T-helper 17 cell (primary cell): Measurements from ENCODE around the gene MARVELD1. TPM values are rescaled to one million over a fixed set of nuclear protein-coding genes. Genes with fewer than 3 reads are reported as not detected.
A peak's percentile ranks its signal among the peaks of the same experiment; 100 is the strongest.

Source experiments
- ATAC-seq: fragments of 150-1000 bp; cut with Tn5 transposase; 2 replicates; pipeline ENCODE4 v1.10.0; 2021; ENCODE audit warnings: mild to moderate bottlenecking, moderate library complexity
- DNase-seq, 3 donors: peaks; one replicate each; pipeline versions ENCODE4 v3.0.0 to v3.0.0-alpha.2; 2020 to 2021
- H3K9me3 ChIP-seq: one replicate; pipeline ENCODE4 v1.7.0; 2013; ENCODE audit warnings: low read length, mild to moderate bottlenecking; ENCODE audit not compliant: control insufficient read depth, poor library complexity, severe bottlenecking
- H3K27ac Mint-ChIP-seq: one replicate; pipeline ENCODE4 v1.8.0; 2022; ENCODE audit warnings: mild to moderate bottlenecking, moderate library complexity, mixed read lengths
- H3K27me3 Mint-ChIP-seq: one replicate; pipeline ENCODE4 v1.8.0; 2022; ENCODE audit warnings: mixed read lengths
- H3K36me3 Mint-ChIP-seq: one replicate; pipeline ENCODE4 v1.8.0; 2022; ENCODE audit warnings: low read depth, mixed read lengths
- H3K4me1 Mint-ChIP-seq: one replicate; pipeline ENCODE4 v1.8.0; 2022; ENCODE audit warnings: mild to moderate bottlenecking, mixed read lengths
- H3K4me3 Mint-ChIP-seq: one replicate; pipeline ENCODE4 v1.8.0; 2022; ENCODE audit warnings: mild to moderate bottlenecking, moderate library complexity, mixed read lengths
- total RNA-seq, 4 donors: library from RNA in 2 of 4; stranded (reverse) in 2 of 4; gene quantifications; one replicate each; pipeline ENCODE4 v1.2.3 and lab custom pipeline; 2022 to 2026

Gene MARVELD1
- total RNA-seq, 2 donors from 2014 or later, result 1.2 to 2.7 TPM

- H3K27ac Mint-ChIP-seq, result peak overlapping the region; percentile 8
- H3K4me1 Mint-ChIP-seq, result peaks cover 5% of the 10 kb centered on the region
- H3K36me3 Mint-ChIP-seq, result peaks cover 7% of the 10 kb centered on the region
- DNase-seq, result no peak
- H3K9me3 ChIP-seq, result no peaks in the 10 kb centered on the region
- ATAC-seq, result no peak
- H3K27me3 Mint-ChIP-seq, result no peaks in the 10 kb centered on the region
- H3K4me3 Mint-ChIP-seq, result no peak overlapping the region
Observed at GRCh38 chr10:97760461-97761257, 47.1 kb downstream of the MARVELD1 start.

DNA sequence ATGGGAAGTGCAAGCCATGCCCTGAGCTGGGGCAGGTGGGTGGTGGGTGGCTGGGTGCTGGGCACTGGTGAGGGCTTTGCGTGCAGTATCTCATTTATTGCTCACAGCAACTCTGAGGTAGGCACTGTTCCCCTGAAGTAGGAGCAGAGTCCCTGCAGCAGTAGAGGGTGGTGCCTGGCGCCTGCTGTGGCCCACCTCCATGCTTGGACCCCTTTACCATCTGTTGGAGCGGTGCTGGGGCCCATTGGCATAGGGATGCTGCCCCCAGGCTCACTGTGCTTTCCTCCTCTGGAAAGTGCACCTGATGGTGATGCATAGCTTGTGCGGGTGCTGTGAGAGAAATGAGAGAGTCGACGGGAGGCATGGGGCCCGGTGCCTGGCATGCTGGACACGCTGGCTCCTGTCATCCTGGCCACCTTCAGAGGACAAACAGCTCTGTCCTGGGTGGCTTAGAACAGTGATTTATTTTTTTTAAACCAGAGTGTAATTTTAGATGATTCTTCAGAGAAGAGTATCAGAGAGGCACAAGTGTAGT is 47.9 kb downstream of the MARVELD1 start:
- peaks cover 7% of the 10 kb centered on the region for H3K36me3 Mint-ChIP-seq
- H3K27me3 Mint-ChIP-seq, result no peaks in the 10 kb centered on the region
- peaks cover 5% of the 10 kb centered on the region for H3K4me1 Mint-ChIP-seq
- no peak for ATAC-seq
- H3K9me3 ChIP-seq, result no peaks in the 10 kb centered on the region
- no peak overlapping the region for H3K4me3 Mint-ChIP-seq
- H3K27ac Mint-ChIP-seq, result no peak overlapping the region
- no peak for DNase-seq

DNA sequence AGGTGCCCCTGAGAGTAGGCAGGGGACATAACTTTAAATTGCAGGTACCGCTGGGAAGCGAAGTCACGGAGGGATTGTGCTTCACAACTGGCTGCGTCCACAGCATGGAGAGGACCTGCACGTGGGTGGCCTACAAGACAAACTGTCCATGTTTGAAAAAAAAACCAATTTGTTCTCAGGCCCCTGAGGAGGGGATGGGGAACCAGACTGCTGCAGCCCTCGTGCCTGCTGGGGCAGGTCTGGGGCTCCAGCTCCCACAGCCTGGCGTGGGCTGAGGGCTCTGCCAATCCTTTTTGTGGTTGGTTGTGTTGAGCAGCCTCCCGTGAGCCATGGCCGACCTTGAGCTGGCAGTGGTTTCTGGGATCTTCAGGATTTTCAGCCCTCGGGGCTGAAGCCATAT is 48.5 kb downstream of the MARVELD1 start:
- no peaks in the 10 kb centered on the region for H3K27me3 Mint-ChIP-seq
- DNase-seq (no peak), ATAC-seq (no peak)
- peaks cover 5% of the 10 kb centered on the region for H3K4me1 Mint-ChIP-seq
- H3K27ac Mint-ChIP-seq, result no peak overlapping the region
- peaks cover 3% of the 10 kb centered on the region for H3K36me3 Mint-ChIP-seq
- no peak overlapping the region for H3K4me3 Mint-ChIP-seq
- H3K9me3 ChIP-seq, result no peaks in the 10 kb centered on the region

- ATAC-seq (no peak), DNase-seq (no peak)
- no peaks in the 10 kb centered on the region for H3K9me3 ChIP-seq
- H3K27ac Mint-ChIP-seq, result no peak overlapping the region
- H3K27me3 Mint-ChIP-seq, result peaks cover 4% of the 10 kb centered on the region
- peaks cover 7% of the 10 kb centered on the region for H3K4me1 Mint-ChIP-seq
- no peak overlapping the region for H3K4me3 Mint-ChIP-seq
- peaks cover 2% of the 10 kb centered on the region for H3K36me3 Mint-ChIP-seq
Observed at GRCh38 chr10:97762816-97763215, 49.3 kb downstream of the MARVELD1 start.

DNA sequence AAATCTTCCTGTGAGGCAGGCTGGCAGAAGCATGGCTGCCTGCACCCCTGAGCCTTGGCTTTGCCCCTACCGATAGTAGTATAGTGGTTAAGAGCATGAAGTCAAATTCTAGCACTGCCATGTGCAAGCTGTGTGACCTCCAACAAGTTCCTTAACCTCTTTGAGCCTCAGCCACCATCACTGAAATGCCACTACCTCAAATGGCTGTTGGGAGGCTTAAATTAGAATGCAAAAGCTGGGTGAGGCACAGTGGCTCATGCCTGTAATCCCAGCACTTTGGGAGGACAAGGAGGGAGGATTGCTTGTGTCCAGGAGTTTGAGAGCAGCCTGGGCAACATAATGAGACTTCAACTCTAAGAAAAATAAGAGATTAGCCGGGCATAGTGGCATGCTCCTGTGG is 49.9 kb downstream of the MARVELD1 start:
- Mint-ChIP-seq H3K27ac (no peak overlapping the region), H3K4me1 (peaks cover 10% of the 10 kb centered on the region), H3K36me3 (peaks cover 2% of the 10 kb centered on the region), H3K27me3 (peaks cover 10% of the 10 kb centered on the region), H3K4me3 (no peak overlapping the region)
- DNase-seq, result no peak
- no peak for ATAC-seq
- H3K9me3 ChIP-seq, result no peaks in the 10 kb centered on the region

DNA sequence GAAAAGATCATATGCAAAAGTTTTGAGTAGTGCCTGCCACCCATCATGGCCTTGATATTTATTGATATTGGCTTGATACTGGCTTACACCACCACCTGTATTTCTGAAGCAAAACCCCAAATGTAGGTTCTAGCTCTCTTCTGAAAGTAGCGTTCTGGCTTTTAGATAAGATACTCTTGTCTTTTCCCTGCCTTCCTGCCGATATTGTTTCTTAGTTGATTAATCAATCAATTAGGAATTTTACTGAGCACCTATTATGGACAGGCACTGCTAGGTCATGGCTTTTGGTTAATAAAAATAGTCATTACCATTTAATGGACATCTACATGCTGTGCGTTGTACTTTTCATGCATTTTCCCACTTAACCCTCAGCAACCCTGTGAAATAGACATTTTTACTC is 50.4 kb downstream of the MARVELD1 start:
- DNase-seq (no peak), ATAC-seq (no peak)
- no peaks in the 10 kb centered on the region for H3K9me3 ChIP-seq
- Mint-ChIP-seq H3K36me3 (peaks cover 2% of the 10 kb centered on the region), H3K4me1 (peaks cover 10% of the 10 kb centered on the region), H3K27ac (peak overlapping the region; percentile 81), H3K27me3 (peaks cover 15% of the 10 kb centered on the region), H3K4me3 (no peak overlapping the region)

DNA sequence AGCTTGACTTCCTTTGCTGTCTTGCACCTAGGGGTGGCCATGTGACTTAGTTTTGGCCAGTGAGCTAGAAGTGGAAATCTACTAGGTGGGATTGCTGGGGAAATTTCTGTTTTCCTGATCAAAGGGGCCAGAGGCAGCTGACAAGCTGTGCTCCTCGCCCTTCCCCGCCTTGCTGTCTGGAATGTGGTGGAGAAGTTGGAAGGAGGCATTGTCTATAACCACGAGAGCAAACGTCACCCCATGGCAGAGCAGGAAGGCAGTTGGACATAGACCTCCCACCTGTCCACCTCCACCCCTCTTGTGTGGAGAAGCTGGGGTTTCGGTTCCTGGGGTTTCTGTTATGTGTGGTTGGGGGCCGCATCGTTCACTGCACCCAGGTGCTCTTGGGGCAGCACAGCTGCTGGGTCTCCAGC is 51.0 kb downstream of the MARVELD1 start:
- Mint-ChIP-seq H3K27me3 (peaks cover 21% of the 10 kb centered on the region), H3K4me3 (no peak overlapping the region), H3K27ac (peak overlapping the region; percentile 81), H3K4me1 (peaks cover 12% of the 10 kb centered on the region), H3K36me3 (peaks cover 2% of the 10 kb centered on the region)
- ATAC-seq (no peak), DNase-seq (no peak)
- no peaks in the 10 kb centered on the region for H3K9me3 ChIP-seq

DNA sequence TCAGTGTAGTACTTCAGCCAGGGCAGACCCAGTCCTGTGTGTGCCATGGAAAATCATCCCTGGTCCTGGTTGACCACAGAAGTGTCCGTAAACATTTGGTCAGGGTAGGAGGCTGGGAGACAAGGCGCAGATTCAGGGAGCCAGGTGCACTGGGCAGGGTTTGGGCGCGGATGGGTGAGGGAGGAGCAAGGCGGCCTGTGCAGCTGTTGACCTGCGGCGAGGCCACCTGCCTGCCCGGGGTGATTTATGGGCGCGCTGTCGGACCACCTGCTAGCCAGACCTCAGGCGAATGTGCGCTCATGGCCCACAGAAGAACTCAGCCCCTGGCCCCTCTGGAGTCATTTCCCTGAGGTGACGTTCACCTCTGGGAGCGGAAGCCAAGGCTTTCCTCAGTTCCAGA is 51.7 kb downstream of the MARVELD1 start:
- H3K27me3 Mint-ChIP-seq, result peaks cover 28% of the 10 kb centered on the region
- H3K4me3 Mint-ChIP-seq, result no peak overlapping the region
- no peak overlapping the region for H3K27ac Mint-ChIP-seq
- DNase-seq (no peak), ATAC-seq (no peak)
- peaks cover 13% of the 10 kb centered on the region for H3K4me1 Mint-ChIP-seq
- no peaks in the 10 kb centered on the region for H3K9me3 ChIP-seq
- peaks cover 2% of the 10 kb centered on the region for H3K36me3 Mint-ChIP-seq

DNA sequence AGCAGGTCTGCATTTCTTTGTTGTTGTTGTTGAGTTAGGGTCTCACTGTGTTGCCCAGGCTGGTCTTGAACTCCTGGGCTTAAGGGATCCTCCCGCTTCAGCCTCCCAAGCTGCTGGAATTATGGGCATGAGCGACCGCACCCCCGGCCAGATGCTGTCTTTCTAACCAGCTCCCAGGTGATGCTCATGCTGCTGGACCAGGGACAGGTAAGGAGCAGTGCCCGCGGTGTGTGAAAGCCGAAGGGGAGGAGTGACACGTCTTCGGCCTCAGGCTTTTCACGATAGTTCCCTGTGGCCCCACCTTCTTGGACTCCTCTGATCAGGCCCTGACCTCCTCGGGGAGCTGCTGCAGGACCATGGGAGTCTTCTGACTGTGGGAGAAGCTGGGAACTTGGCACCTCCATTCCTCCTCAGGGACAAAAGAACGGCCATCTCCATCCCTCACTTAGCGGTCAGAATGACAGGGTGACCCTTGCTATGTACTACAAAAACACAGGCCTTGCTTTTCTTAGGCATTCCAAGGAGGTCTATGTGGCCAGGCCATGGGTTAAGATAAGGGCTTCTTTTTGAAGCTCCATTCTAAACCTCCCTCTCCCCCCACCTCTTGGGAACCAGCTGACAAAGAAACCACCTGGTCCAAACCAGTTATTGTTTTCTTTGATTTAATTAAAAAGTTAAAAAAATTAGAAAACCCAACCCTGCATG is 52.7 kb downstream of the MARVELD1 start:
- no peak for ATAC-seq
- no peak overlapping the region for H3K27ac Mint-ChIP-seq

DNA sequence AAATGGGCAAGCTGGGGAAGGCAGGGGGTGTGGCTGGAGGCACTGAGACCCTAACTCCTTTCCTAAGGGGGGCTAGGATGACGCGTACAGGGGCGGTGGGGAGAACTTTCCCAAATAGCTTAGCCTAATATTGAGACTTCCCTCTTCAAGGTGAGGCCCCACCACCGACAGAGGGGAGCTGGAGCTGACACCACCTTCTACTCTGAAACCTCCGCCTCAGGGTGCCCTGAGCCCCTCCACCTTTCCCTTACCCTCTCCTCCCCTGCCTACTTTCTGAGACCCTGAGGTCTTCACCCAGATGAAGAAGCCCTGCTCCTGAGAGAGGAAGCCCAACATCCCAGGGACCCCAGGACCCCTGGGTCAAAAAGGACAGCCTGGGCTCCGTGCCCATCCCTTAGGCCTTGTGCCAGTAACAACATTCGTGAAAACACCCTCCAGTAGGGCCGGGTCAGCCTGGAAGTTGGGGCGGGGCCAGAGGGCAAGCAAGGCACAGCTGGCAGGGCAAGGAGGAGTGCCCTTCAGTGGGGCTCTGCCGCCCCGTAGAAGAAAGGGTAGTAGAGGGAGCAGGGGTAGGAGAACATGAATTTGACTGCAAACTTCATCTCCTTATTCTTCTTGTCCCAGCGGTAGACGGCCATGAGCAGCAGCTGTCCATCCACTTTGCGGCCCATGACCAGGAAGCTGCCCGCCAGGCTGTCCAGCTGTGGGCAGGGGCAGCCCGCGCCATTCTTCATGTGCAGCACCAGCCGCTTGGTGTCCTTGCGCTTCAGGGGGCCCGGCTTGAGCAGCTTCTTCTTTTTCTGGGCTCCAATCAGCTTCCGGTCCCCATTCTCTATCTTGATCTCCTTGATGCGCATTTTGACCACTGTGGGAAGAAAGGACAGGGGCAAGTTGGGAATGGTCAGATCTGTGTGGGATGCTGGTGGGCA is 53.7 kb downstream of the MARVELD1 start:
- Mint-ChIP-seq H3K4me1 (peaks cover 24% of the 10 kb centered on the region), H3K36me3 (peaks cover 4% of the 10 kb centered on the region), H3K27ac (peak overlapping the region; percentile 86), H3K27me3 (peaks cover 45% of the 10 kb centered on the region), H3K4me3 (no peak overlapping the region)
- ATAC-seq (no peak), DNase-seq (no peak)
- H3K9me3 ChIP-seq, result no peaks in the 10 kb centered on the region

More for the DNA sequence above, 52.7 kb downstream of the MARVELD1 start:
- H3K36me3 Mint-ChIP-seq, result peaks cover 2% of the 10 kb centered on the region
- H3K27me3 Mint-ChIP-seq, result peaks cover 39% of the 10 kb centered on the region
- no peak overlapping the region for H3K4me3 Mint-ChIP-seq
- no peak for DNase-seq
- H3K9me3 ChIP-seq, result no peaks in the 10 kb centered on the region
- peaks cover 22% of the 10 kb centered on the region for H3K4me1 Mint-ChIP-seq
